Esophagus (tissue), 2 donors: Measurements from ENCODE around the gene MRI1. TPM values are rescaled to one million over a fixed set of nuclear protein-coding genes. Genes with fewer than 3 reads are reported as not detected.

Experiments used
- H3K27ac ChIP-seq, 2 donors: one replicate each; pipeline ENCODE4 v1.5.1; 2013; ENCODE audit warnings: low read depth in 2 of 2, mild to moderate bottlenecking in 2 of 2, inconsistent platforms in 1 of 2, low read length in 1 of 2, moderate library complexity in 1 of 2
- H3K27me3 ChIP-seq, 2 donors: one replicate each; pipeline ENCODE4 v1.6.1; 2013; ENCODE audit warnings: low read length in 2 of 2, control low read depth in 1 of 2, mild to moderate bottlenecking in 1 of 2; ENCODE audit not compliant: insufficient read depth in 2 of 2, control insufficient read depth in 1 of 2
- H3K36me3 ChIP-seq, 2 donors: one replicate each; pipeline ENCODE4 v1.6.1; 2013; ENCODE audit warnings: low read length in 1 of 2; ENCODE audit not compliant: control insufficient read depth in 2 of 2, insufficient read depth in 2 of 2
- H3K4me1 ChIP-seq, 2 donors: one replicate each; pipeline ENCODE4 v1.6.1; 2013; ENCODE audit warnings: low read length in 1 of 2; ENCODE audit not compliant: control insufficient read depth in 2 of 2, insufficient read depth in 2 of 2
- H3K4me3 ChIP-seq, 2 donors: one replicate each; pipeline ENCODE4 v1.5.1; 2013; ENCODE audit warnings: low read length in 2 of 2, mild to moderate bottlenecking in 2 of 2, low read depth in 1 of 2, moderate library complexity in 1 of 2
- H3K9me3 ChIP-seq, 2 donors: one replicate each; pipeline ENCODE4 v1.6.1; 2013; ENCODE audit warnings: mild to moderate bottlenecking in 2 of 2, low read depth in 1 of 2, low read length in 1 of 2, moderate library complexity in 1 of 2; ENCODE audit not compliant: control insufficient read depth in 2 of 2, insufficient read depth in 1 of 2
- WGBS, 2 donors: extraction: QIAGEN DNeasy Blood & Tissue Kit; methylation state at CpG; one replicate each; pipeline ENCODE4 v1.1.7; 2013; 5-methylcytosine and 5-hydroxymethylcytosine counted together
- polyA plus RNA-seq, 2 donors: library from polyadenylated mRNA; stranded (reverse); fragments of 200-250 nt; gene quantifications; one replicate each; pipeline ENCODE4 v1.2.3, GENCODE V29; 2013
- donor health status: healthy with polysubstance abuse.
- donor health status: Bipolar disorder and iron deficiency.

The MRI1 gene
- polyA plus RNA-seq, 2 donors, result 17.7 to 28.9 TPM

GRCh38 chr19:13814550-13814949, 50.2 kb downstream of the MRI1 start:
- H3K27me3 ChIP-seq, result no peaks in the 10 kb centered on the region
- H3K4me1 ChIP-seq, result peaks cover 3 to 10% of the 10 kb centered on the region in 2 donors
- 87 to 92% methylated on average over 21 of the region's 21 CpGs for WGBS, 2 donors
- peaks cover 1 to 23% of the 10 kb centered on the region in 2 donors for H3K36me3 ChIP-seq
- no peak overlapping the region for H3K27ac ChIP-seq
- H3K4me3 ChIP-seq, result no peak overlapping the region
- H3K9me3 ChIP-seq, result no peaks in the 10 kb centered on the region

DNA sequence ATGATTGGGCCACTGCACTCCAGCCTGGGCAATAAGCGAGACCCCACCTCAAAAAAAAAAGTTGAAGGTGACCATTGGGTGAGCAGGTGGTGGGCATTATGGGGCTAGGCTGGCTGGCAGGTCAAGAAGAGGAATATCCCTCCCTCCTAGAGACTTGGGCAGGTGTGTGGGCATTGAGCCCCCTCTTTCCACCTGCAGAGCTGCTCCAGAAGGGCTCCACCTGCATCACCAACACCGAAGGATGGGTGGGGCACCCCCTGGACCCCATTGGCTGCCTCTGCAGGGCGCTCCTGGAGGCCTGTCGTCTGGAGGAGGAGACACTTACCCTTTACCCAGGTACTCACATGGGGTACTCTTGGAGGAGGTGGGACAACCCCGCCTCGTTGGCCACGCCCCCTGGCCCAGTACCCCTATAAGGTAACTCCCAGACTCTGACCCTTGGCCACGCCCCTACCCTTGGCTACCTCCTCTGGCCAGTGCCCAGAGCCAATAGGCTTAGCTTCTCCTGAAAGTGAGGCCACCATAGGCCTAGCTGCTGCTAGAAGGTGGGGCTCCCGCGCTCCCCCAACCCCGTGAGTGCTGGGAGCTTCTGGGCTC, 52.8 kb downstream of the MRI1 start:
- Histone ChIP-seq H3K4me3 (peak overlapping the region in 1 of 2 donors; percentile 40), H3K36me3 (peaks cover 4 to 19% of the 10 kb centered on the region in 2 donors), H3K27ac (peak overlapping the region; percentile 13 to 39), H3K4me1 (peaks cover 3 to 10% of the 10 kb centered on the region in 2 donors), H3K27me3 (no peaks in the 10 kb centered on the region), H3K9me3 (no peaks in the 10 kb centered on the region)
- 55 to 57% methylated on average over 11 of the region's 11 CpGs for WGBS, 2 donors

DNA sequence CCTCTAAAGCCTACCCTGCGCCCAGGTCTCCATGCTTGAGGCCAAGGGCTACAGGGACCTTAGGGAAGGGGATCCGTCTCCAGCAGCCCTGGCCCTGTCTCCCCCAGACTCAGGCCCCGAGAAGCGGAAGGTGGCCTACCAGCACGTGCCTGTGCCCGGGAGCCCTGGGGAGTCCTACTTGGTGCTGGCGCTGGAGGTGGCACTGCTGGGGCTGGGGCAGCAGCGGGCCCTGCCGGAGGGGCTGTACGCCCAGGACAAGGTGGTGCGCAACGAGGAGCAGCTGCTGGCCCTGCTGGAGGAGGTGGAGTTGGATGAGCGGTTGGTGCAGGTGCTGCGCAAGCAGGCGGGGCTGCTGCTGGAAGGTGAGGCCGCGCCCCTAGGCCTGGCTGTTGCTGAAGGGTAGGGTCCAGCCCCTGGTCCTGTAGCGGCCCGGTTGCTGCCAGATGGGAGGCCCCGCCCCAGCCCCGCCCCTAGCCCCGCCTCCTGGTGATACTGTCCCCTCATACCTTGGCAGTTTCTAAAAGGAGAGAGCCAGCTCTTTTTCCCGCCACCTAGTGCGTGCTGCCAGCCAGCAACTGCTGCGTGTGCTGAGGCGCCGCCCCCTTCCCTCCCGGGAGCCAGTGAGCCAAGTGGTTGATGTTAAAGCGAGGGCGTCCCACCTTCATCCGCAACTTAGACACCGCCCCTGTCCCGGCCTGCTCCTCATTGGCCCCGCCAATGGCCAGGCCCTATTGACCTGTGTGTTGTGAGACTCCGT, 53.5 kb downstream of the MRI1 start:
- peak overlapping the region in 1 of 2 donors; percentile 40 for H3K4me3 ChIP-seq
- peak overlapping the region; percentile 34 to 39 for H3K27ac ChIP-seq
- H3K9me3 ChIP-seq, result no peaks in the 10 kb centered on the region
- peaks cover 3 to 10% of the 10 kb centered on the region in 2 donors for H3K4me1 ChIP-seq
- WGBS, 2 donors, result 35 to 38% methylated on average over 32 to 35 of the region's 35 CpGs
- peaks cover 4 to 16% of the 10 kb centered on the region in 2 donors for H3K36me3 ChIP-seq
- H3K27me3 ChIP-seq, result no peaks in the 10 kb centered on the region

DNA sequence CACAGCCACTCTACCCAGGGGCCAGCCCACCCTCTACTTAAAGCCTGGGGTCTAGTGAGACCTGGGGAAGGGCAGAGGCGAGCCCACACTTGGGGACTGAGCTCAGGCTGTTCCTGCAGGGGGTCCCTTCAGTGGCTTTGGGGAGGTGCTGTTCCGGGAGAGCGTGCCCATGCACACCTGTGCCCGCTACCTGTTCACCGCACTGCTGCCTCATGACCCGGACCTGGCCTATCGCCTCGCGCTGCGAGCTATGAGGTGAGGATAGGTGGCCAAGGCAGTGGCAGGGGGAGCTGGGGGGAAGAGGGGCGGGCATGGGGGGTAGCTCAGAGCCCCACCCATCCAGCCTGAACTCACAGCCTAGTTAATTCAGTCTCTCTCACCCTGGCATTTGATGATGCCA, 54.9 kb downstream of the MRI1 start:
- no peaks in the 10 kb centered on the region for H3K9me3 ChIP-seq
- no peak overlapping the region for H3K27ac ChIP-seq
- 95 to 98% methylated on average over 11 of the region's 11 CpGs for WGBS, 2 donors
- peaks cover 4 to 10% of the 10 kb centered on the region in 2 donors for H3K36me3 ChIP-seq
- peaks cover 6 to 10% of the 10 kb centered on the region in 2 donors for H3K4me1 ChIP-seq
- no peaks in the 10 kb centered on the region for H3K27me3 ChIP-seq
- no peak overlapping the region for H3K4me3 ChIP-seq

DNA sequence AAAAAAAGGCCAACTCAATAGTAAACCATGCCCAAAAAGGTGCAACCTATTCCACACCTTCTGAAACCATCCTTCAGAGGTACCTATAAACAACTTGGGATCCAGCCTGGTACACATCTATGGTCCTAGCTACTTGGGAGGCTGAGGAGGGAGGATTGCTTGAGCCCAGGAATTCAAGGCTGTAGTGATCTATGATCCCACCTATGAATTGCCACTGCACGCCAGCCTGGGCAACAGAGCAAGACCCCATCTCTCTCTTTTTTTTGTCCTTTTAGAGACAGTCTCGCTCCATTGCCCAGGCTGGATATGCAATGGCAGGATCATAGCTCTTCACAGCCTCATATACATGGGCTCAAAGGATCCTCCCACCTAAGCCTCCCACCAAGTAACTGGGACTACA, 57.0 kb downstream of the MRI1 start:
- Histone ChIP-seq H3K27ac (no peak overlapping the region), H3K4me1 (peaks cover 6 to 12% of the 10 kb centered on the region in 2 donors), H3K9me3 (no peaks in the 10 kb centered on the region), H3K36me3 (peaks cover 10 to 17% of the 10 kb centered on the region in 2 donors), H3K4me3 (no peak overlapping the region), H3K27me3 (no peaks in the 10 kb centered on the region)
- 97 to 100% methylated on average over 2 of the region's 2 CpGs for WGBS, 2 donors

GRCh38 chr19:13823256-13823655, 58.9 kb downstream of the MRI1 start:
- Histone ChIP-seq H3K9me3 (no peaks in the 10 kb centered on the region), H3K27ac (no peak overlapping the region), H3K4me3 (no peak overlapping the region), H3K27me3 (no peaks in the 10 kb centered on the region), H3K36me3 (peaks cover 10 to 21% of the 10 kb centered on the region in 2 donors), H3K4me1 (peaks cover 3 to 6% of the 10 kb centered on the region in 2 donors)
- 70 to 79% methylated on average over 8 of the region's 8 CpGs for WGBS, 2 donors

Other genes starting within 250 kb of the MRI1 start
- gene C19orf53, start 9.9 kb downstream of the MRI1 start, polyA plus RNA-seq, result 100 to 1,000 TPM; 135 to 174 TPM
- 10 to 100 TPM; 10.1 to 17.0 TPM for gene ZSWIM4, start 30.9 kb downstream of the MRI1 start, polyA plus RNA-seq
- gene NANOS3, start 112.6 kb downstream of the MRI1 start, polyA plus RNA-seq, result not detected
- gene BRME1, start 141.6 kb downstream of the MRI1 start, polyA plus RNA-seq, result 10 to 100 TPM in 1 of 2 donors, 1 to 10 TPM in 1; 7.5 to 13.0 TPM
- 10 to 100 TPM; 34.0 to 58.9 TPM for gene CC2D1A, start 141.7 kb downstream of the MRI1 start, polyA plus RNA-seq
- gene PODNL1, start 173.9 kb downstream of the MRI1 start, polyA plus RNA-seq, result 1 to 10 TPM; 3.9 to 5.3 TPM
- gene DCAF15, start 188.0 kb downstream of the MRI1 start, polyA plus RNA-seq, result 10 to 100 TPM; 31.6 to 50.5 TPM
- 1 to 10 TPM; 3.8 to 6.6 TPM for gene RFX1, start 241.8 kb downstream of the MRI1 start, polyA plus RNA-seq